Measurements from ENCODE around the gene CGREF1. TPM values are rescaled to one million over a fixed set of nuclear protein-coding genes. Genes with fewer than 3 reads are reported as not detected.
A peak's percentile ranks its signal among the peaks of the same experiment; 100 is the strongest.

CGREF1 gene
- total and polyA plus RNA-seq, 2 donors (not counting 3 experiments of a cell fraction or from before 2014, with no cell fraction given), result 2.9 to 5.8 TPM

GRCh38 chr2:27078267-27079194 lies 40.4 kb downstream of the CGREF1 start, which contains the start of gene EMILIN1:
Gene EMILIN1 (plus strand): TSS chr2:27078615. CDS start chr2:27079066, 451 bp downstream.
- POLR2A ChIA-PET, result no interaction called here
- Histone ChIP-seq H3K4me1 (ENCODE audit: control insufficient read depth, extremely low read depth, insufficient read depth, low read length) (peaks cover 8% of the 10 kb centered on the region), H3K9ac (replicated peaks; ENCODE audit: extremely low read depth, insufficient read depth, low read length) (no peak within 1 kb of the TSS), H3K9me3 (replicated peaks; ENCODE audit: control insufficient read depth, insufficient read depth, low read length) (no peaks in the 10 kb centered on the region), H2AFZ (ENCODE audit: low read depth, low read length) (peak within 1 kb of the TSS; percentile 60), H3K27me3 (ENCODE audit: control insufficient read depth in 2 of 2, insufficient read depth in 2 of 2, low read length in 2 of 2) (no peaks in the 10 kb centered on the region), H3K9me1 (replicated peaks; ENCODE audit: control insufficient read depth, extremely low read depth, insufficient read depth, low read length) (no peaks in the 10 kb centered on the region), H3K27ac (ENCODE audit: insufficient read depth, low read depth, low read length) (no peak within 1 kb of the TSS), H3K4me3 (replicated peaks in 1 of 3; ENCODE audit: insufficient read depth in 1 of 3, low read depth in 1 of 3, low read length in 3 of 3) (peak within 1 kb of the TSS in 1 of 3 experiments; percentile 28), H3K79me2 (ENCODE audit: control insufficient read depth, insufficient read depth, low read length) (no peaks in the 10 kb centered on the region), H3K4me2 (ENCODE audit: insufficient read depth, low read length) (no peak within 1 kb of the TSS), H4K20me1 (replicated peaks; ENCODE audit: control insufficient read depth, extremely low read depth, insufficient read depth, low read length) (no peaks in the 10 kb centered on the region), H3K36me3 (ENCODE audit: control insufficient read depth in 2 of 2, extremely low read depth in 1 of 2, insufficient read depth in 2 of 2, low read length in 2 of 2) (no peaks in the 10 kb centered on the region)
- no peak for FAIRE-seq
- DNase-seq (ENCODE audit: low read depth, low spot score), result peak; percentile 51
- BruUV-seq (replicated peaks), result no TSS peak
- TF ChIP-seq POLR2A (IDR thresholded peaks at IDR 0.05; ENCODE audit: low read depth, low read length), result no peak
- TF ChIP-seq EZH2 (IDR thresholded peaks at IDR 0.05; ENCODE audit: borderline replicate concordance, low read depth, low read length, severe bottlenecking), result no peak
- TF ChIP-seq MAX (IDR thresholded peaks at IDR 0.05; ENCODE audit: insufficient read depth, insufficient read length), result no peak
- no peak for TF ChIP-seq POLR2AphosphoS5 (IDR thresholded peaks at IDR 0.05; ENCODE audit: insufficient read depth, low read depth, low read length)
- TF ChIP-seq JUN (IDR thresholded peaks at IDR 0.05; ENCODE audit: borderline replicate concordance, insufficient read depth, insufficient read length, low read depth), result no peak
- no peak for TF ChIP-seq CTCF (IDR thresholded peaks at IDR 0.05; ENCODE audit: extremely low read depth in 1 of 2, insufficient read depth in 1 of 2, low read depth in 1 of 2, low read length in 2 of 2)
- TF ChIP-seq GATA2 (IDR thresholded peaks at IDR 0.05; ENCODE audit: insufficient read depth, insufficient read length, low read depth, low read length), result no peak
- TF ChIP-seq FOS (IDR thresholded peaks at IDR 0.05; ENCODE audit: borderline replicate concordance, insufficient read depth, low read length), result no peak
- TF ChIP-seq MYC (IDR thresholded peaks at IDR 0.05; ENCODE audit: low read depth, low read length), result no peak
- CTCF ChIA-PET, result no interaction called here
- intact Hi-C loops (cut with micrococcal nuclease) (no loop called here), dilution Hi-C loops (cut with MboI; ENCODE audit: extremely low pct_ligation_motif_present, low sequenced_read_pairs) (no loop called here)

All from endothelial cell of umbilical vein (primary cell).